ENCODE data around the gene OLAH. TPM values are rescaled to one million over a fixed set of nuclear protein-coding genes. Genes with fewer than 3 reads are reported as not detected.
A peak's percentile ranks its signal among the peaks of the same experiment; 100 is the strongest.

The OLAH gene
- total RNA-seq, 3 donors from 2014 or later: 1.1 to 2.6 (median 1.6) TPM

DNA sequence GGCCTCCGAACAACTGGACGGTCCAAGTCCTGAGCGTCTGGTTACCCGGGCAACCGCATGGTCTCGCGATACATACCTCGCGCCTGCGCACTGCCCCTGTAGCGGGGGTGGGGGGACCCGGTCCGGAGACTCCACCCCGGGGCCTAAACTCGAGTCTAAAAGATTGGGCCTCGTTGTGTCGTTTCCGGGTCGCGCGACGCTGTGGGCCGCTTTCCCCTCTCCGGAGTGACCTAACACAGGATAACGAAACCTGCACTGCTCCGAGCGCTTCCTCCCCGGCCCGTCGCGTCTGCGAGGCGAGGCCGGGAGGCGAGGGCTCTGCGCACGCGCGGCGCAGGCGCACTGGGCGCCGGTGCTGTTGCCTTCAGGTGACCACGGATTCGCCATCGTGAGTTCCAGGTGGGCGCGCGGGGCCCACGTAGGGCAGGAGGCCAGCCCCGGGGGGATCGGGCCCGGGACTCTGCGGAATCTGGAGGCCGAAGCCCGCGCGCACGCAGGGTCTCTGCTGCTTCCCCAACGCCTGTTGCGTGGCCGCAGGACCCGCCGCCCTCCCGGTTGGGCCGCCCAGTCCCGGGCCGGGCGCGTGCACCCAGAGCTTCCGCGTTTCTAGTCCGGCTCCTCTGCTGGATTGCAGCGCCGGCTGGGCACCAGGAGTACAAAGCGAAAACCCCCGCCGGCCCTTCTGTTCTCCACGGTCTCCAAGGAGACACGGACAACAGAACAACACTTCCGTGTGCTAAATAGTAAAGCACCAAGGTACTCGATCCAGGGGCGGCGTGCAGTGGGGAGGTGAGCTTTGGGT is 53.5 kb downstream of the OLAH start, which contains the start of gene RPP38:
Gene RPP38 (plus strand): TSS at position 345 of the 802 bp plus-strand sequence. CDS start 5,960 bp downstream, outside the sequence.
- H3K4me1 ChIP-seq: peaks cover 0 to 9% of the 10 kb centered on the region in 2 donors
- DNase-seq (ENCODE audit: low spot score in 2 of 2): peak; percentile 94 to 96
- intact Hi-C loops (cut with DNase I; ENCODE audit: low total_unique reads): loop anchor here (10.0 kb wide), 1 partner anchor 142 kb away; the partner anchor contains the start of genes DCLRE1C and MEIG1
- no peaks in the 10 kb centered on the region for H3K36me3 ChIP-seq
- no peaks in the 10 kb centered on the region for H3K27me3 ChIP-seq
- H3K4me3 ChIP-seq: peak within 1 kb of the TSS; percentile 79 to 92 (median 92)
- H3K9me3 ChIP-seq: no peaks in the 10 kb centered on the region
- peak within 1 kb of the TSS; percentile 95 to 96 for H3K27ac ChIP-seq
- TF ChIP-seq POLR2A (IDR thresholded peaks at IDR 0.05) (no peak), POLR2AphosphoS5 (IDR thresholded peaks at IDR 0.05) (peak; percentile 63 to 81 (median 74))
- TF ChIP-seq, protein P1, sequence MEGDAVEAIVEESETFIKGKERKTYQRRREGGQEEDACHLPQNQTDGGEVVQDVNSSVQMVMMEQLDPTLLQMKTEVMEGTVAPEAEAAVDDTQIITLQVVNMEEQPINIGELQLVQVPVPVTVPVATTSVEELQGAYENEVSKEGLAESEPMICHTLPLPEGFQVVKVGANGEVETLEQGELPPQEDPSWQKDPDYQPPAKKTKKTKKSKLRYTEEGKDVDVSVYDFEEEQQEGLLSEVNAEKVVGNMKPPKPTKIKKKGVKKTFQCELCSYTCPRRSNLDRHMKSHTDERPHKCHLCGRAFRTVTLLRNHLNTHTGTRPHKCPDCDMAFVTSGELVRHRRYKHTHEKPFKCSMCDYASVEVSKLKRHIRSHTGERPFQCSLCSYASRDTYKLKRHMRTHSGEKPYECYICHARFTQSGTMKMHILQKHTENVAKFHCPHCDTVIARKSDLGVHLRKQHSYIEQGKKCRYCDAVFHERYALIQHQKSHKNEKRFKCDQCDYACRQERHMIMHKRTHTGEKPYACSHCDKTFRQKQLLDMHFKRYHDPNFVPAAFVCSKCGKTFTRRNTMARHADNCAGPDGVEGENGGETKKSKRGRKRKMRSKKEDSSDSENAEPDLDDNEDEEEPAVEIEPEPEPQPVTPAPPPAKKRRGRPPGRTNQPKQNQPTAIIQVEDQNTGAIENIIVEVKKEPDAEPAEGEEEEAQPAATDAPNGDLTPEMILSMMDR (IDR thresholded peaks at IDR 0.05): peak in 1 of 3 donors; percentile 6

DNA sequence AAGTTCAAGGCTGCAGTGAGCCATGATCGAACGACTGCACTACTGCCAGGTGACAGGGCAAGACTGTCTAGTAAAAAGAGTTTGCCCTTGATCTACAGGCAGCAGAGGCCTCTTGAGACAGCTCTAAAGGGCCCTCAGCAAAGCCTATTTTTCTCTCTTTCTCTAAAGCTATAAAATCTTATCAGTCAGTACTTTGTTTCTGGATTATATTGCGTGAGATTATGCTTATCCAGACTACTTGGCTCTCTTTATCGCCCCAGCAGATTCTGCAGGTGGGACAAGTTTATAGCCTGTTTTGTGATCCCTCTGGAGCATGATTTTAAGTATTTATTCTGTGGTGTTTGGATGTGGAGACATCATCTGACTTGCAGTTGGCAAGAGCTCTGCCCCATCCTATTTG is 56.1 kb downstream of the OLAH start:
- intact Hi-C loops (cut with DNase I; ENCODE audit: low total_unique reads): loop anchor here (10.0 kb wide), 1 partner anchor 145 kb away; the partner anchor contains the start of genes DCLRE1C and MEIG1
- no peaks in the 10 kb centered on the region for H3K27me3 ChIP-seq
- peaks cover 0 to 9% of the 10 kb centered on the region in 2 donors for H3K4me1 ChIP-seq
- peaks cover 1% of the 10 kb centered on the region for H3K36me3 ChIP-seq
- TF ChIP-seq POLR2A (IDR thresholded peaks at IDR 0.05): no peak
- no peak for TF ChIP-seq POLR2AphosphoS5 (IDR thresholded peaks at IDR 0.05)
- TF ChIP-seq, protein P1 (IDR thresholded peaks at IDR 0.05): no peak
- DNase-seq (ENCODE audit: low spot score in 2 of 2): no peak
- H3K4me3 ChIP-seq: no peak overlapping the region
- H3K9me3 ChIP-seq: no peaks in the 10 kb centered on the region
- no peak overlapping the region for H3K27ac ChIP-seq

DNA sequence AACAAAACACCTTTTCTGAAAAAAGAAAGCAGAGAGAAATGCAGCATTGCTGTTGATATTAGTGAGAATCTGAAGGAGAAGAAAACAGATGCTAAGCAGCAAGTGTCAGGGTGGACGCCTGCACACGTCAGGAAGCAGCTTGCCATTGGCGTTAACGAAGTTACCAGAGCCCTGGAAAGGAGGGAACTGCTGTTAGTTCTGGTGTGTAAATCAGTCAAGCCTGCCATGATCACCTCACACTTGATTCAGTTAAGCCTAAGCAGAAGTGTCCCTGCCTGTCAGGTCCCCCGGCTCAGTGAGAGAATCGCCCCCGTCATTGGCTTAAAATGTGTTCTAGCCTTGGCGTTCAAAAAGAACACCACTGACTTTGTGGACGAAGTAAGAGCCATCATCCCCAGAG is 59.8 kb downstream of the OLAH start:
- H3K4me1 ChIP-seq: no peaks in the 10 kb centered on the region
- intact Hi-C loops (cut with DNase I; ENCODE audit: low total_unique reads): no loop called here
- no peak overlapping the region for H3K27ac ChIP-seq
- TF ChIP-seq POLR2AphosphoS5 (IDR thresholded peaks at IDR 0.05): no peak
- TF ChIP-seq, protein P1 (IDR thresholded peaks at IDR 0.05): no peak
- no peak for TF ChIP-seq POLR2A (IDR thresholded peaks at IDR 0.05)
- no peak for DNase-seq (ENCODE audit: low spot score in 2 of 2)
- H3K27me3 ChIP-seq: no peaks in the 10 kb centered on the region
- H3K9me3 ChIP-seq: no peaks in the 10 kb centered on the region
- H3K4me3 ChIP-seq: no peak overlapping the region
- H3K36me3 ChIP-seq: peaks cover 5% of the 10 kb centered on the region

DNA sequence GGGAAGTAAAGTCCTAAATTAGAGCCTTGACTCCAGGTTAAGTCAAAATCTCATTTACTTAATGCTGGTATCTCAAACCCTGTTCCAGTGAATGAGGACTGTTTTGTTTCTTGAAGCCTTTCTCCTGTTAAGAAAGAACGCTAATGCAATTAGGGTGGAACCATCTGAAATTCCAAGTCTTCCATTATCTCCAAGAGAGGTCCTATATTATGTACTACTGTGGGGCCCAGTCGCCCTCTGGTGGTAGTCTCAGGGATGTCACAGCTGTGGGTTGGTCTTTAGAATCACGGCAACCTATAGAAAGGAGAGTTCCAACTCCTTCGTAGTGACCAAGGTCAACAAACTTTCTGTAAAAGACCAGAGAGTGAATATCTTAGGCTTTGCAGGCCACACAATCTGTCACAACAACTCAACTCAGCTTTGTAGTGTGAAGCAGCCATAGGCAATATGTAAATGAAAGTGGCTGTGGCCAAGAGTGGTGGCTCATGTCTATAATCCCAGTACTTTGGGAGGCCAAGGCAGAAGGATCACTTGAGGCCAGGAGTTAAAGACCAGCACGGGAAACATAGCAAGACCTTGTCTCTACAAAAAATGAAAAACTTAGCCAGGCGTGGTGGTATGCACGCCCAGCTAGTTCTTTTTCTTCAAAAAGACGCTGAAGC is 62.7 kb downstream of the OLAH start:
- Histone ChIP-seq H3K9me3 (no peaks in the 10 kb centered on the region), H3K36me3 (peaks cover 5% of the 10 kb centered on the region), H3K4me3 (no peak overlapping the region), H3K27me3 (no peaks in the 10 kb centered on the region), H3K27ac (no peak overlapping the region), H3K4me1 (no peaks in the 10 kb centered on the region)
- no peak for TF ChIP-seq POLR2A (IDR thresholded peaks at IDR 0.05)
- TF ChIP-seq, protein P1 (IDR thresholded peaks at IDR 0.05): peak; percentile 43 to 85 (median 77)
- peak; percentile 45 to 64 for DNase-seq (ENCODE audit: low spot score in 2 of 2)
- intact Hi-C loops (cut with DNase I; ENCODE audit: low total_unique reads): no loop called here

DNA sequence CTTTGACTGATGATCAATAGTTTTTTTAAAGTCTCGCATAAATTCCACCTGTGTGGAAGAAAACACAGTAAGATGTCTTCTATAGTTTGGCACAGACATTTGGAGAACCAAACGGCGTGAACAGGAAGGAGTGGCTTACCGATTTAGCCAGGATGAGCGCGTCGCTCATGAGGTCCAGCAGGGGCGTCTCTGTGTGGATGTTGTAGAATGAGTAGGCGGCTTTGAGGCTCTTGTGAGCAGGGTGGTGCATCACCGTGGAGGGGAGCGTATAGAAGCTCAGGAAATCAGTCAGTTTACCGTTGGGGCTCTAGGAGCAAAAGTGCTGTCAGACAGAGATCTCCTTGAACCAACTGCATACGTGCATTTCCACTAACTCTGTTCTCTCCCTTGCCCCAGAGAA is 68.9 kb downstream of the OLAH start:
- Histone ChIP-seq H3K27me3 (no peaks in the 10 kb centered on the region), H3K4me3 (no peak overlapping the region), H3K36me3 (no peaks in the 10 kb centered on the region), H3K9me3 (no peaks in the 10 kb centered on the region), H3K27ac (no peak overlapping the region), H3K4me1 (no peaks in the 10 kb centered on the region)
- TF ChIP-seq POLR2A (IDR thresholded peaks at IDR 0.05): no peak
- TF ChIP-seq POLR2AphosphoS5 (IDR thresholded peaks at IDR 0.05): no peak
- TF ChIP-seq, protein P1 (IDR thresholded peaks at IDR 0.05): no peak
- DNase-seq (ENCODE audit: low spot score in 2 of 2): no peak
- intact Hi-C loops (cut with DNase I; ENCODE audit: low total_unique reads): no loop called here

All from breast epithelium (tissue), 4 donors.